Chondrocyte (in vitro differentiated cells): ENCODE measurements around the gene FZR1. TPM values are rescaled to one million over a fixed set of nuclear protein-coding genes. Genes with fewer than 3 reads are reported as not detected.
A peak's percentile ranks its signal among the peaks of the same experiment; 100 is the strongest.

Source experiments
- DNase-seq: peaks from one replicate; pipeline ENCODE4 v3.0.0; 2021; ENCODE audit warnings: mixed read lengths, low spot score
- H3K27ac Mint-ChIP-seq: one replicate; pipeline ENCODE4 v1.8.0; 2021; ENCODE audit warnings: mild to moderate bottlenecking, moderate library complexity, mixed read lengths; ENCODE audit not compliant: unreplicated experiment
- H3K27me3 Mint-ChIP-seq: 2 replicates; pipeline ENCODE4 v1.8.0; 2021; ENCODE audit warnings: low read depth, mixed read lengths
- H3K36me3 Mint-ChIP-seq: 2 replicates; pipeline ENCODE4 v1.8.0; 2021; ENCODE audit warnings: low read depth, mixed read lengths
- H3K4me1 Mint-ChIP-seq: 2 replicates; pipeline ENCODE4 v1.8.0; 2021; ENCODE audit warnings: low read depth, mild to moderate bottlenecking, mixed read lengths
- H3K4me3 Mint-ChIP-seq: one replicate; pipeline ENCODE4 v1.8.0; 2021; ENCODE audit warnings: mild to moderate bottlenecking, moderate library complexity, mixed read lengths; ENCODE audit not compliant: unreplicated experiment
- H3K9me3 Mint-ChIP-seq: 2 replicates; pipeline ENCODE4 v1.8.0; 2021; ENCODE audit warnings: low read depth, mixed read lengths
- CTCF ChIP-seq: fragments of 200-600 bp; sonication (generic); IDR thresholded peaks from 2 replicates; pipeline ENCODE4 v1.5.0; 2021; ENCODE audit warnings: antibody characterized with exemption, mild to moderate bottlenecking, moderate library complexity
- total RNA-seq: library from RNA; stranded (reverse); gene quantifications from 3 replicates; pipeline ENCODE4 v1.2.1, GENCODE V29; 2021

The FZR1 gene
- total RNA-seq, 1 donor from 2014 or later, result 35.0 TPM

- TF ChIP-seq CTCF, result peak; percentile 51
- Mint-ChIP-seq H3K27me3 (no peaks in the 10 kb centered on the region), H3K9me3 (no peaks in the 10 kb centered on the region), H3K4me1 (peaks cover 21% of the 10 kb centered on the region), H3K36me3 (peaks cover 4% of the 10 kb centered on the region), H3K4me3 (no peak overlapping the region), H3K27ac (no peak overlapping the region)
- no peak for DNase-seq
These were observed 36.2 kb upstream of the FZR1 start for GRCh38 chr19:3469638-3470499.

- H3K27me3 Mint-ChIP-seq, result no peaks in the 10 kb centered on the region
- peaks cover 3% of the 10 kb centered on the region for H3K36me3 Mint-ChIP-seq
These were observed 35.5 kb upstream of the FZR1 start for GRCh38 chr19:3470500-3471128.

GRCh38 chr19:3471954-3472655 lies 34.0 kb upstream of the FZR1 start:
- no peaks in the 10 kb centered on the region for H3K9me3 Mint-ChIP-seq
- peak; percentile 92 for TF ChIP-seq CTCF
- DNase-seq, result no peak
- no peak overlapping the region for H3K27ac Mint-ChIP-seq
- H3K4me1 Mint-ChIP-seq, result peaks cover 9% of the 10 kb centered on the region
- H3K27me3 Mint-ChIP-seq, result no peaks in the 10 kb centered on the region
- H3K4me3 Mint-ChIP-seq, result no peak overlapping the region
- peaks cover 3% of the 10 kb centered on the region for H3K36me3 Mint-ChIP-seq

More at GRCh38 chr19:3470500-3471128, 35.5 kb upstream of the FZR1 start:
- Mint-ChIP-seq H3K4me1 (peaks cover 18% of the 10 kb centered on the region), H3K27ac (no peak overlapping the region), H3K4me3 (no peak overlapping the region), H3K9me3 (no peaks in the 10 kb centered on the region)
- DNase-seq, result no peak
- no peak for TF ChIP-seq CTCF

- Mint-ChIP-seq H3K27ac (no peak overlapping the region), H3K36me3 (no peaks in the 10 kb centered on the region), H3K4me1 (peaks cover 6% of the 10 kb centered on the region), H3K4me3 (no peak overlapping the region), H3K9me3 (no peaks in the 10 kb centered on the region), H3K27me3 (peaks cover 1% of the 10 kb centered on the region)
- TF ChIP-seq CTCF, result no peak
- no peak for DNase-seq
These were observed 32.1 kb upstream of the FZR1 start for GRCh38 chr19:3474010-3474409.

GRCh38 chr19:3474614-3475013 lies 31.5 kb upstream of the FZR1 start:
- no peak overlapping the region for H3K4me3 Mint-ChIP-seq
- DNase-seq, result no peak
- peaks cover 4% of the 10 kb centered on the region for H3K4me1 Mint-ChIP-seq
- peaks cover 1% of the 10 kb centered on the region for H3K27me3 Mint-ChIP-seq
- H3K27ac Mint-ChIP-seq, result no peak overlapping the region
- no peaks in the 10 kb centered on the region for H3K9me3 Mint-ChIP-seq
- H3K36me3 Mint-ChIP-seq, result no peaks in the 10 kb centered on the region
- no peak for TF ChIP-seq CTCF
